B cell (primary cell): ENCODE results near the gene PRKRIP1.

Source experiments
- EZH2 ChIP-seq: IDR thresholded peaks from 2 replicates; pipeline ENCODE4 v1.6.1; 2012; ENCODE audit warnings: borderline replicate concordance, low read depth, mild to moderate bottlenecking, moderate library complexity, low read length; ENCODE audit not compliant: insufficient read depth, poor library complexity, severe bottlenecking
- TF ChIP-seq, protein P1 (sequence below): fragments of 200-600 bp; IDR thresholded peaks from one replicate; pipeline ENCODE4 v1.8.0; 2022; ENCODE audit warnings: antibody characterized with exemption, mild to moderate bottlenecking

DNA sequence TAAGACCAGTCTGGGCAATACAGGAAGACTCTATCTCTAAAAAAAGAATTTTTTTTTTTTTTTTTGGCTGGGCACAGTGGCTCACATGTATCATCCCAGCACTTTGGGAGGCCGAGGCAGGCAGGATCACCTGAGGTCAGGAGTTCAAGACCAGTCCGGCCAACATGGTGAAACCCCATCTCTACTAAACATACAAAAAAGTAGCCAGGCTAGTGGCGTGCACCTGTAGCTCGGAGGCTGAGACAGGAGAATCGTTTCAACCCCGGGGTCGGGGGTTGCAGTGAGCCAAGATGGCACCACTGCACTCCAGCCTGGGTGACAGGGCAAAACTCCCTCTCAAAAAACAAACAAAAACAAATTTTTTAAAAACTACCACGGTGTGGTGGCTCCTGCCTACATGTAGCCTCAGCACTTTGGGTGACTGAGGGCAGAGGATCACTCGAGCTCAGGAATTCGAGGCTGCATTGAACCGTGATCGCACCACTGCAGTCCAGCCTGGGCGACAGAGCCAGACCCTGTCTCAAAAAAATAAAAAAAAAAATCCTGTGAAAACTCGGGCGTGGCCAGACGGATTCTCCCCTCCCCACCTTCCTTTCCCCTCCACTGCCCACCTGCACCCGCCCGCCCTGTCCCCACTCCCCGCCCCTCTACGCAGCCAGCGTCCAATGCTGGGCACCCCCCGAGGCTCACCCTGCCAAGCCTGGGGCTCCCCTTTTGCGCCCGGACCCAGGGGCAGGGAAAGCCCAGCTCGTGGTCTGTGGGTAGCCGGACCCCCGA is 36.5 kb downstream of the PRKRIP1 start:
- TF ChIP-seq, protein P1, sequence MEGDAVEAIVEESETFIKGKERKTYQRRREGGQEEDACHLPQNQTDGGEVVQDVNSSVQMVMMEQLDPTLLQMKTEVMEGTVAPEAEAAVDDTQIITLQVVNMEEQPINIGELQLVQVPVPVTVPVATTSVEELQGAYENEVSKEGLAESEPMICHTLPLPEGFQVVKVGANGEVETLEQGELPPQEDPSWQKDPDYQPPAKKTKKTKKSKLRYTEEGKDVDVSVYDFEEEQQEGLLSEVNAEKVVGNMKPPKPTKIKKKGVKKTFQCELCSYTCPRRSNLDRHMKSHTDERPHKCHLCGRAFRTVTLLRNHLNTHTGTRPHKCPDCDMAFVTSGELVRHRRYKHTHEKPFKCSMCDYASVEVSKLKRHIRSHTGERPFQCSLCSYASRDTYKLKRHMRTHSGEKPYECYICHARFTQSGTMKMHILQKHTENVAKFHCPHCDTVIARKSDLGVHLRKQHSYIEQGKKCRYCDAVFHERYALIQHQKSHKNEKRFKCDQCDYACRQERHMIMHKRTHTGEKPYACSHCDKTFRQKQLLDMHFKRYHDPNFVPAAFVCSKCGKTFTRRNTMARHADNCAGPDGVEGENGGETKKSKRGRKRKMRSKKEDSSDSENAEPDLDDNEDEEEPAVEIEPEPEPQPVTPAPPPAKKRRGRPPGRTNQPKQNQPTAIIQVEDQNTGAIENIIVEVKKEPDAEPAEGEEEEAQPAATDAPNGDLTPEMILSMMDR = no peak
- no peak for TF ChIP-seq EZH2
